Ishikawa (cell line): ENCODE measurements around the gene CBX6.

Experiments used
- CREB1 ChIP-seq: IDR thresholded peaks from 2 replicates; pipeline ENCODE4 v1.6.1; 2012; ENCODE audit warnings: low read depth
- EP300 ChIP-seq: IDR thresholded peaks from 2 replicates; pipeline ENCODE4 v1.6.1; 2012; ENCODE audit warnings: borderline replicate concordance
- FOXM1 ChIP-seq: IDR thresholded peaks from 2 replicates; pipeline ENCODE4 v1.6.1; 2012; ENCODE audit warnings: low read depth, borderline replicate concordance
- MAX ChIP-seq: IDR thresholded peaks from 2 replicates; pipeline ENCODE4 v1.6.1; 2012
- RAD21 ChIP-seq: IDR thresholded peaks from 2 replicates; pipeline ENCODE4 v1.6.1; 2012; ENCODE audit warnings: low read depth
- TEAD4 ChIP-seq: IDR thresholded peaks from 2 replicates; pipeline ENCODE4 v1.6.1; 2012
- ZBTB7A ChIP-seq: IDR thresholded peaks from 2 replicates; pipeline ENCODE4 v1.6.1; 2012; ENCODE audit warnings: low read depth

- no peak for TF ChIP-seq EP300
- no peak for TF ChIP-seq ZBTB7A
- no peak for TF ChIP-seq FOXM1
- TF ChIP-seq MAX: no peak
- no peak for TF ChIP-seq TEAD4
- no peak for TF ChIP-seq RAD21
- no peak for TF ChIP-seq CREB1
Measured at GRCh38 chr22:38826386-38826785, 45.6 kb downstream of the CBX6 start.
